Lower leg skin (tissue), 3 donors: ENCODE data around the gene MMADHC.

ENCODE experiments used
- CTCF ChIP-seq, 3 donors: fragments of 450-650 bp; IDR thresholded peaks; one replicate each; pipeline ENCODE4 v1.5.1; 2016; ENCODE audit warnings: antibody characterized with exemption in 3 of 3, mild to moderate bottlenecking in 3 of 3, moderate library complexity in 2 of 3
- POLR2A ChIP-seq, 2 donors: fragments of 450-650 bp; IDR thresholded peaks; one replicate each; pipeline ENCODE4 v1.6.1; 2016 to 2017; ENCODE audit warnings: antibody characterized with exemption in 2 of 2, mild to moderate bottlenecking in 1 of 2, moderate library complexity in 1 of 2

- TF ChIP-seq CTCF (IDR thresholded peaks at IDR 0.05) (no peak), POLR2A (IDR thresholded peaks at IDR 0.05) (no peak)
Observed at GRCh38 chr2:149536649-149537048, 50.9 kb downstream of the MMADHC start.
